Loucy (cell line): ENCODE results near the gene DAB1.

Experiments
- H2AFZ ChIP-seq: fragments of 200-600 bp; sonication (generic); 2 replicates; pipeline ENCODE4 v1.6.0; 2016; ENCODE audit warnings: antibody characterized with exemption, mild to moderate bottlenecking, low read length, moderate library complexity
- H3F3A ChIP-seq: fragments of 200-600 bp; 2 replicates; pipeline ENCODE4 v1.6.0; 2016; ENCODE audit warnings: antibody characterized with exemption, low read depth, mild to moderate bottlenecking
- H3K27me3 ChIP-seq: fragments of 200-600 bp; sonication (generic); 2 replicates; pipeline ENCODE4 v1.6.1; 2014; ENCODE audit warnings: low read length, mild to moderate bottlenecking; ENCODE audit not compliant: insufficient read depth, poor library complexity, severe bottlenecking
- H3K36me3 ChIP-seq: fragments of 200-600 bp; sonication (generic); 2 replicates; pipeline ENCODE4 v1.6.1; 2016; ENCODE audit warnings: low read length; ENCODE audit not compliant: insufficient read depth
- H3K4me1 ChIP-seq: fragments of 200-600 bp; sonication (generic); 2 replicates; pipeline ENCODE4 v1.5.1; 2014; ENCODE audit warnings: low read length, mild to moderate bottlenecking; ENCODE audit not compliant: insufficient read depth, poor library complexity, severe bottlenecking
- H3K4me2 ChIP-seq: fragments of 200-600 bp; sonication (generic); 2 replicates; pipeline ENCODE4 v1.6.0; 2014; ENCODE audit warnings: antibody characterized with exemption, low read length, low read depth, mild to moderate bottlenecking; ENCODE audit not compliant: poor library complexity, severe bottlenecking
- H3K4me3 ChIP-seq: fragments of 200-600 bp; sonication (generic); 2 replicates; pipeline ENCODE4 v1.5.1; 2014; ENCODE audit warnings: low read length, mild to moderate bottlenecking, mixed read lengths; ENCODE audit not compliant: poor library complexity, severe bottlenecking
- H3K79me2 ChIP-seq: fragments of 200-600 bp; sonication (generic); 2 replicates; pipeline ENCODE4 v1.6.1; 2014; ENCODE audit warnings: low read length; ENCODE audit not compliant: insufficient read depth
- H3K9ac ChIP-seq: fragments of 200-600 bp; sonication (generic); 2 replicates; pipeline ENCODE4 v1.6.0; 2014; ENCODE audit warnings: mild to moderate bottlenecking, low read depth, low read length, moderate library complexity; ENCODE audit not compliant: poor library complexity, severe bottlenecking
- H3K9me2 ChIP-seq: fragments of 200-600 bp; sonication (generic); replicated peaks from 2 replicates; pipeline ENCODE4 v1.6.1; 2016; ENCODE audit warnings: low read depth, low read length, mixed read lengths
- H3K9me3 ChIP-seq: fragments of 200-600 bp; sonication (generic); 2 replicates; pipeline ENCODE4 v1.6.1; 2014; ENCODE audit warnings: mild to moderate bottlenecking, antibody characterized with exemption, low read length, low read depth; ENCODE audit not compliant: insufficient read depth
- H4K20me1 ChIP-seq: fragments of 200-600 bp; sonication (generic); 2 replicates; pipeline ENCODE4 v1.6.0; 2014; ENCODE audit warnings: antibody characterized with exemption, low read length, mild to moderate bottlenecking; ENCODE audit not compliant: insufficient read depth, poor library complexity, severe bottlenecking
- EZH2phosphoT487 ChIP-seq: fragments of 200-600 bp; IDR thresholded peaks from 2 replicates; pipeline ENCODE4 v1.6.1; 2018; ENCODE audit warnings: antibody characterized with exemption, mild to moderate bottlenecking, moderate library complexity, borderline replicate concordance
- TF ChIP-seq, protein P1 (sequence below): fragments of 200-600 bp; sonication (generic); conservative IDR thresholded peaks from 2 replicates; pipeline ENCODE4 v1.5.1; 2014; ENCODE audit warnings: mild to moderate bottlenecking, antibody characterized with exemption, low read length

DAB1 gene

DNA sequence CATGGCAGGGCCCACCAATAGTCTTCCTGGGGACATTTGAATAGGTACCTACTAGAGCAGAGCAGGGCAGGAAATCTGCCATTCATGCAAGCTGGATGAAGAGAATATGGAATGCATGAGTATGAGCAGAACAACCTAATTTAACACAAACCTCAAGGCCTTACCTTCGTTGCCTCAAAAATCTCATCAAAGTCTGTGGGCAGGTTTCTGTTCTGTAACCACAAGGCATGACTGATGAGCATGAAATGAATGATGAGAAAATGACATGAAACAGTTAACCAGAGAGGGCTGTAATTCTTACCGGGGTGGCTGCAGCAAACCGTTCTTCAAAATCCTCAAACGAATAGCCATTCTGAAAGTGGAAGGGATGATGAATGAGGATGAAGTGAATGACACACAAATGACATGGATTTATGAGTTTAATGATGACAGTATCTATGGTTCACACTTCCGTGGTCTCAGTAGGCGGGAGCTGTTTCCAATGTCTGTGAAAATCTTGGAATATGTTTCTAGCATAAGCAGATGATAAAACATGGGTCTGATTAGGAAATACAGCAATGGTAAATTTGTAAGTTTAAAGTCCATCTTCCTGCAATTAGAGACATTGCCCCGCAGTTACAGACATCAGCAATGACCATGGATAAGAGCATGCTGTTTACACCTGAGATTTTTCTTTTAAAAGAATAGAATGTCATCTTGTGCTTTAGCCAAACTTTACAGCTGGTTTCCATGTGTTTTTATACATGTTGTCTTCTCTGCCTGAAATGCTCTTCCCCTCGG, 390.4 kb downstream of the DAB1 start:
- H3K9ac ChIP-seq, result no peak overlapping the region
- TF ChIP-seq, protein P1, sequence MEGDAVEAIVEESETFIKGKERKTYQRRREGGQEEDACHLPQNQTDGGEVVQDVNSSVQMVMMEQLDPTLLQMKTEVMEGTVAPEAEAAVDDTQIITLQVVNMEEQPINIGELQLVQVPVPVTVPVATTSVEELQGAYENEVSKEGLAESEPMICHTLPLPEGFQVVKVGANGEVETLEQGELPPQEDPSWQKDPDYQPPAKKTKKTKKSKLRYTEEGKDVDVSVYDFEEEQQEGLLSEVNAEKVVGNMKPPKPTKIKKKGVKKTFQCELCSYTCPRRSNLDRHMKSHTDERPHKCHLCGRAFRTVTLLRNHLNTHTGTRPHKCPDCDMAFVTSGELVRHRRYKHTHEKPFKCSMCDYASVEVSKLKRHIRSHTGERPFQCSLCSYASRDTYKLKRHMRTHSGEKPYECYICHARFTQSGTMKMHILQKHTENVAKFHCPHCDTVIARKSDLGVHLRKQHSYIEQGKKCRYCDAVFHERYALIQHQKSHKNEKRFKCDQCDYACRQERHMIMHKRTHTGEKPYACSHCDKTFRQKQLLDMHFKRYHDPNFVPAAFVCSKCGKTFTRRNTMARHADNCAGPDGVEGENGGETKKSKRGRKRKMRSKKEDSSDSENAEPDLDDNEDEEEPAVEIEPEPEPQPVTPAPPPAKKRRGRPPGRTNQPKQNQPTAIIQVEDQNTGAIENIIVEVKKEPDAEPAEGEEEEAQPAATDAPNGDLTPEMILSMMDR, result no peak
- no peaks in the 10 kb centered on the region for H3K27me3 ChIP-seq
- no peaks in the 10 kb centered on the region for H3K9me2 ChIP-seq
- no peaks in the 10 kb centered on the region for H3F3A ChIP-seq
- no peak overlapping the region for H3K4me2 ChIP-seq
- H3K4me3 ChIP-seq, result no peak overlapping the region
- no peaks in the 10 kb centered on the region for H3K36me3 ChIP-seq
- no peaks in the 10 kb centered on the region for H3K79me2 ChIP-seq
- no peaks in the 10 kb centered on the region for H3K4me1 ChIP-seq
- no peaks in the 10 kb centered on the region for H4K20me1 ChIP-seq
- no peak overlapping the region for H2AFZ ChIP-seq
- no peaks in the 10 kb centered on the region for H3K9me3 ChIP-seq

DNA sequence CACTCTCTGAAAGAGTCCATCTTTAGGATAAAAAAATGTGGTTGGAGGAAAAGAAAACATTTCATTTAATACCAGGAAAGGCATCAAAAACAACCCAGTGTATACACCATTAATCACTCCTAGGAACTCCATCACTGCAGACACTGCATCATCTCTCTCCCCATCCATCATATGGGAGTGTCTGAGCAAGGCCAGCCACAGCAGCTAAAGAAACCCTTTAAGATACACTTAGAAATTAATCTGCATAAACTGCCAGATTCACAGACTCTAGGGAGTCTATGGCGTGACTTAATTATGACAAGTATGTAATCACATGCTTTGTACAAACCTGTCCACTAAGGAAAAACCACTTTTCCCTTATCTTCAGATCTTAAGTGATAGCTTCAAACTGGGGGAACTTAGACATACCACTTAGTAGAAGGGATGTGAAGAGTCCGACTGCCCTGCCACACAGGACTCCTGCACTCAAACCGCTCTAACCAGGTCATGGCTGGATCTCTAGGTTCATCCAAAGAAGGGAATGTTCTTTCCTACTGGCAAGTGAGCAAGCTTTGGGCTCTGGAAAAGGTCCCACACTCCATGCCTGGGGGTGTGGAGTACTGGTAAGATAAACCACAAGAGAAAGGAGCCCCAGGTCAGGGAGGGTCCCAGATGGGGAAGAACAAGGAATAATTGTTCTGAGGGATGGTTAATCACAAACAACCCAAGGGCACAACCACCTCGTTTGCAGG, 397.1 kb downstream of the DAB1 start:
- H3K27me3 ChIP-seq, result no peaks in the 10 kb centered on the region
- no peaks in the 10 kb centered on the region for H4K20me1 ChIP-seq
- no peak overlapping the region for H3K4me3 ChIP-seq

DNA sequence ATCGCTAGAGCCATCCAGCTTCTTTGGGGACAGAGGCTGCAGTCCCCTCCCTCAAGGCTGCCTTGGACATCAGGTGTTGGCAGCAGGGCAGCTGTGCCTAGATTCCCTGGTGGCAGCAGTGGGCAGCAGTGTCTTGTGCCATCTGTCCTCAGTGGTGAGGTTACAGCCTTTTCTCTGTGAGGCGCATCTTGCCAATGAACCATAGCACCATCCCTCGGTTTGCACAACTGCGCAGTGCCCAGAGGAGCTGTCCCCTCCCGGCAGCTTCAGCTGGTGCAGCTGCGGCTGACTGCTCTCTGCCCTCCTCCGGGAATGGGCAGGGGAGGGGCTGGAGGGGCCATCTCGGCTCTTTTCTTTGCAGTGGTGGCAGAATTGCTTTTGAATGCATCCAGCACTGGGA, 399.0 kb downstream of the DAB1 start:
- H3K9me3 ChIP-seq, result no peaks in the 10 kb centered on the region
- H3K4me2 ChIP-seq, result no peak overlapping the region
- no peaks in the 10 kb centered on the region for H3K4me1 ChIP-seq
- H4K20me1 ChIP-seq, result no peaks in the 10 kb centered on the region
- no peak overlapping the region for H2AFZ ChIP-seq
- H3K79me2 ChIP-seq, result no peaks in the 10 kb centered on the region
- no peak overlapping the region for H3K9ac ChIP-seq
- no peak overlapping the region for H3K4me3 ChIP-seq
- no peaks in the 10 kb centered on the region for H3F3A ChIP-seq
- H3K36me3 ChIP-seq, result no peaks in the 10 kb centered on the region
- no peak for TF ChIP-seq EZH2phosphoT487
- TF ChIP-seq, protein P1, result no peak
- H3K27me3 ChIP-seq, result no peaks in the 10 kb centered on the region
- H3K9me2 ChIP-seq, result no peaks in the 10 kb centered on the region

More for the DNA sequence above, 397.1 kb downstream of the DAB1 start:
- no peaks in the 10 kb centered on the region for H3F3A ChIP-seq
- no peaks in the 10 kb centered on the region for H3K36me3 ChIP-seq
- no peak for TF ChIP-seq EZH2phosphoT487
- TF ChIP-seq, protein P1, result no peak
- no peaks in the 10 kb centered on the region for H3K79me2 ChIP-seq
- no peak overlapping the region for H3K4me2 ChIP-seq
- H3K9me2 ChIP-seq, result no peaks in the 10 kb centered on the region
- no peaks in the 10 kb centered on the region for H3K4me1 ChIP-seq
- H3K9me3 ChIP-seq, result no peaks in the 10 kb centered on the region
- H3K9ac ChIP-seq, result no peak overlapping the region
- no peak overlapping the region for H2AFZ ChIP-seq
